ENCODE measurements around the gene C2CD2. TPM values are rescaled to one million over a fixed set of nuclear protein-coding genes. Genes with fewer than 3 reads are reported as not detected.

Gene C2CD2
- polyA plus RNA-seq, 1 of the 3 experiments (the other 2 are of a cell fraction), result 9.7 TPM

GRCh38 chr21:41983229-41983628 is 29.4 kb upstream of the C2CD2 start (continued):
- no peak for TF ChIP-seq GATA2 (CRISPR knock-in tag; IDR thresholded peaks at IDR 0.05)

- H3K36me3 ChIP-seq (replicated peaks in 1 of 2; ENCODE audit: control insufficient read depth in 1 of 2, insufficient read depth in 2 of 2, low read length in 1 of 2), result no peaks in the 10 kb centered on the region
- H3F3A ChIP-seq (replicated peaks; ENCODE audit: insufficient read depth), result no peaks in the 10 kb centered on the region
- H3K9me2 ChIP-seq, result no peaks in the 10 kb centered on the region
- DNase-seq, result no peak
- H3K27me3 ChIP-seq (ENCODE audit: insufficient read depth), result no peaks in the 10 kb centered on the region
- no peak overlapping the region for H3K27ac ChIP-seq (ENCODE audit: low read depth in 2 of 2, low read length in 1 of 2)
- H3K4me2 ChIP-seq, result no peak overlapping the region
- no peaks in the 10 kb centered on the region; the same call in 1 of the 2 replicates for H3K9me3 ChIP-seq
- H3K9ac ChIP-seq, result no peak overlapping the region
- no peaks in the 10 kb centered on the region for H3K79me2 ChIP-seq (ENCODE audit: insufficient read depth)
- no peak overlapping the region for H2AFZ ChIP-seq (ENCODE audit: low read depth)
- no peak overlapping the region for H3K4me3 ChIP-seq (ENCODE audit: low read depth in 2 of 2, low read length in 1 of 2)
- CTCF ChIA-PET, result no interaction called here
- H3K4me1 ChIP-seq (ENCODE audit: control insufficient read depth in 1 of 2, insufficient read depth in 2 of 2, low read depth in 1 of 2, low read length in 1 of 2), result no peaks in the 10 kb centered on the region
- POLR2A ChIA-PET, result no interaction called here
- TF ChIP-seq REST (IDR thresholded peaks at IDR 0.05; ENCODE audit: low read depth, low read length) (no peak), MAX (IDR thresholded peaks at IDR 0.05; ENCODE audit: low read depth) (no peak), GATA2 (CRISPR knock-in tag; IDR thresholded peaks at IDR 0.05) (no peak), RAD21 (IDR thresholded peaks at IDR 0.05; ENCODE audit: low read length) (no peak), JUND (IDR thresholded peaks at IDR 0.05) (no peak), FOXJ3 (CRISPR knock-in tag; IDR thresholded peaks at IDR 0.05) (no peak), YY1 (IDR thresholded peaks at IDR 0.05; ENCODE audit: low read depth) (no peak), NFIC (IDR thresholded peaks at IDR 0.05; ENCODE audit: borderline replicate concordance) (no peak), CHD2 (IDR thresholded peaks at IDR 0.05; ENCODE audit: low read length, partially characterized antibody) (no peak), USF1 (IDR thresholded peaks at IDR 0.05; ENCODE audit: borderline replicate concordance, low read depth) (no peak), EP300 (IDR thresholded peaks at IDR 0.05; ENCODE audit: borderline replicate concordance in 1 of 2, low read depth in 1 of 2, low read length in 1 of 2) (no peak), SMC3 (IDR thresholded peaks at IDR 0.05; ENCODE audit: low read depth, low read length) (no peak), POLR2AphosphoS5 (IDR thresholded peaks at IDR 0.05; ENCODE audit: low read depth, low read length) (no peak)
- TF ChIP-seq, protein P1, sequence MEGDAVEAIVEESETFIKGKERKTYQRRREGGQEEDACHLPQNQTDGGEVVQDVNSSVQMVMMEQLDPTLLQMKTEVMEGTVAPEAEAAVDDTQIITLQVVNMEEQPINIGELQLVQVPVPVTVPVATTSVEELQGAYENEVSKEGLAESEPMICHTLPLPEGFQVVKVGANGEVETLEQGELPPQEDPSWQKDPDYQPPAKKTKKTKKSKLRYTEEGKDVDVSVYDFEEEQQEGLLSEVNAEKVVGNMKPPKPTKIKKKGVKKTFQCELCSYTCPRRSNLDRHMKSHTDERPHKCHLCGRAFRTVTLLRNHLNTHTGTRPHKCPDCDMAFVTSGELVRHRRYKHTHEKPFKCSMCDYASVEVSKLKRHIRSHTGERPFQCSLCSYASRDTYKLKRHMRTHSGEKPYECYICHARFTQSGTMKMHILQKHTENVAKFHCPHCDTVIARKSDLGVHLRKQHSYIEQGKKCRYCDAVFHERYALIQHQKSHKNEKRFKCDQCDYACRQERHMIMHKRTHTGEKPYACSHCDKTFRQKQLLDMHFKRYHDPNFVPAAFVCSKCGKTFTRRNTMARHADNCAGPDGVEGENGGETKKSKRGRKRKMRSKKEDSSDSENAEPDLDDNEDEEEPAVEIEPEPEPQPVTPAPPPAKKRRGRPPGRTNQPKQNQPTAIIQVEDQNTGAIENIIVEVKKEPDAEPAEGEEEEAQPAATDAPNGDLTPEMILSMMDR (IDR thresholded peaks at IDR 0.05), result no peak
- TF ChIP-seq, protein P2, sequence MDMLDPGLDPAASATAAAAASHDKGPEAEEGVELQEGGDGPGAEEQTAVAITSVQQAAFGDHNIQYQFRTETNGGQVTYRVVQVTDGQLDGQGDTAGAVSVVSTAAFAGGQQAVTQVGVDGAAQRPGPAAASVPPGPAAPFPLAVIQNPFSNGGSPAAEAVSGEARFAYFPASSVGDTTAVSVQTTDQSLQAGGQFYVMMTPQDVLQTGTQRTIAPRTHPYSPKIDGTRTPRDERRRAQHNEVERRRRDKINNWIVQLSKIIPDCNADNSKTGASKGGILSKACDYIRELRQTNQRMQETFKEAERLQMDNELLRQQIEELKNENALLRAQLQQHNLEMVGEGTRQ (IDR thresholded peaks at IDR 0.05; ENCODE audit: borderline replicate concordance, low read depth, low read length), result no peak
- no peaks in the 10 kb centered on the region for H4K20me1 ChIP-seq (ENCODE audit: insufficient read depth)
Observed at GRCh38 chr21:41980561-41980960, 26.7 kb upstream of the C2CD2 start.
